ENCODE data around the gene MRC2.

The MRC2 gene

GRCh38 chr17:62637809-62638208 lies 10.3 kb downstream of the MRC2 start:
- no peak for DNase-seq (ENCODE audit: low read depth in 2 of 2)

DNA sequence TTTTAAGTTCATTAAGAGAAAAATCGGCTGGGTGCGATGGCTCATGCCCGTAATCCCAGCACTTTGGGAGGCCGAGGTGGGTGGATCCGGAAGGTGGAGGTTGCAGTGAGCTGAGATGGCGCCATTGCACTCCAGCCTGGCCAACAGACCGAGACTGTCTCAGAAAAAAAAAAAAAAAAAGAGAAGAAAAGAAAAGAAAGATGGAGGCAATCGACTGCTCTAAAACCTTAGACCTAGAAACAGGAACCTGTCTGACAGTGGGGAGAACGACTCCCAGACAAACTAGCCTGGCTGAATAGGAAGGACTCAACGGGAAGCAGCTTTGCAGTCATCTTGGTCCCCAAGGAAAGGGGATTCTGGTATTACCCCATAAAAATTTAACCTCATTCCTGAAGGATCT lies 13.7 kb downstream of the MRC2 start:
- no peak for DNase-seq (ENCODE audit: low read depth in 2 of 2)

GRCh38 chr17:62641951-62642350 lies 14.5 kb downstream of the MRC2 start:
- DNase-seq (ENCODE audit: low read depth in 2 of 2): no peak

GRCh38 chr17:62643496-62643895 lies 16.0 kb downstream of the MRC2 start:
- no peak for DNase-seq (ENCODE audit: low read depth in 2 of 2)

DNA sequence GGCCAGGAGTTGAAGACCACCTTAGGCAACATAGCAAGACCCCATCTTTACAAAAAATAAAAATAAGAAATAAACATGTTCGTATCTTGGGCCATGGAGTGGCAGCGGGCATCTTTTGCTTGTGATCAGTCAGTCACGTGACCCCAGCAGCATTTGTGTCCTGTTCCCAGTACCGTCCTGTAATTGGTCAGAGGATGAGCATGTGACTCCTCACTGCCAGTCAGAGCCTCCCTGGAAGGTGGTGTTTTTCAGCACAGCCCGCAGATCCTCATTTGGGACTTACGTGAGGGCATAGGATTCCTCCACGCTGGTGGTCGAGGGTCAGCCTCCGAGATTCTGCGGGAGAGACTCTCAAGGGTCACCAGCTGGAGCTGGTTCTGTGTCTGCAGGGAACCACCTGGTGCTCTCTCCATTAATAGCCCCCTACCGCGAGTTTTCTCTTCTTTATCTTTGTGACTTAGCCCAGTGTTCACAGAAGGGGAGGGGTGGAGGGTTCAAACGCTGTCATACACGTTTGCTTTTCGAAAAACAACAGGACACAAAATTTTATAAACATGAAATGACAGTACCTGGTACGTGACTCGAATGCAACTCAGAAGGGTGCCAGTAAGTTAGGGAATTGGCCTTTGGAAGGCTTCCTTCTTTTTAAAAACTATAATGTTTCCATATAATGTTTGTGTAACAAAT lies 17.2 kb downstream of the MRC2 start:
- DNase-seq (ENCODE audit: low read depth in 2 of 2): no peak

- no peak for DNase-seq (ENCODE audit: low read depth in 2 of 2)
Measured at GRCh38 chr17:62648251-62648955, 20.9 kb downstream of the MRC2 start.

DNA sequence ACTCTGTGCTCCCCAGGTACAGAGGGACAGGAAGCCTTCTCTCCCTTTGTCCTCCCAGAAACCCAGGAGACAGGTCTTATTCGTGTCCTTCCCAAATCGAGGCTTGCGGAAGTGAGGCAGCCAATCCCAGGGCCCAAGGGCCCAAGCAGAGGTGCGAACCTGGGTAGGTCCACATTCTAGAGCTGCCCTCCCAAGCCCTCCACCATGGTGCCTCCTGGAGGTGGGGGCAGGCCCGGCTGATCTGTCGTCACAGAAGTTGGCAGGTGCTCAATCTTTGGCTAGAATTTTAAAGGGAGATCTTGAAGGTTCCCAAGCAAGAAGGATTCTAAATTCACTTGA lies 21.5 kb downstream of the MRC2 start:
- DNase-seq (ENCODE audit: low read depth in 2 of 2): no peak

DNA sequence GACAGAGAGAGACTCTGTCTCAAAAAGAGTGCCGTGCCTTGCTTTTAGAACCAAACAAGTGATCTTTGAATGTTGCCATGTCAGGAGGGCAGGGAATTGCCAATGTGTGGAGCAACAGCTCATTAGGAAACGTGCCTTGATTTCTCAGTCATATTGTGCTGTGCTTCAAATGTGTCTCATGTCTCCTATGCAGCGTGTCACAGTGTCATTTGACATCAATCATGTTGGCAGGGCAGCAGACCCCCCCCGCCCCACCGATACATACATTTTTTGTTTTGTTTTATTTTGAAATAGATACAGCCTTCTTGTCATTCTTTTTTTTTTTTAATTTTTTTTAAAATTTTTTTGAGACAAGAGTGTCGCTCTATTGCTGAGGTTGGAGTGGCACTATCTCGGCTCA lies 22.1 kb downstream of the MRC2 start:
- no peak for DNase-seq (ENCODE audit: low read depth in 2 of 2)

- no peak for DNase-seq (ENCODE audit: low read depth in 2 of 2)
Measured at GRCh38 chr17:62650587-62650986, 23.1 kb downstream of the MRC2 start.

GRCh38 chr17:62652251-62653001 lies 25.0 kb downstream of the MRC2 start:
- peak in 1 of 2 donors; percentile 29 for DNase-seq (ENCODE audit: low read depth in 2 of 2)

- peak; percentile 82 to 86 for DNase-seq (ENCODE audit: low read depth in 2 of 2)
Measured at GRCh38 chr17:62653002-62653825, 25.7 kb downstream of the MRC2 start.

GRCh38 chr17:62653826-62654761 lies 26.6 kb downstream of the MRC2 start:
- no peak for DNase-seq (ENCODE audit: low read depth in 2 of 2)

DNA sequence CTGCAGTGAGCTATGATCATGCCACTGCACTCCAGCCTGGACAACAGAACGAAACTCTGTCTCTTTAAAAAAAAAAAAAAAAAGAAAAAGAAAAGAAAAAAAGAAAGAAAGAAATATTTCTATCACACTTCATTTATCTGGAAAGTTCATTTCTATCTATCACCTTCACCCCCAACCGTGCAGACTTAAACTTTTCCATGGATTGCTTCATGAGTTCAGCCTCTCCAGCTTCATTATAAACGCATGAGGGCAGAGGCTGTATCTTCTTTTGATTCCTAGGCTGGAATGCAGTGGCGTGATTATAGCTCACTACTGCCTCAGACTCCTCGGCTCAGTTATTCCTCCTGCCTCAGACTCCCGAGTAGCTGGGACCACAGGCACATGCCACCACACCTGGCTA lies 28.2 kb downstream of the MRC2 start:
- no peak for DNase-seq (ENCODE audit: low read depth in 2 of 2)

DNA sequence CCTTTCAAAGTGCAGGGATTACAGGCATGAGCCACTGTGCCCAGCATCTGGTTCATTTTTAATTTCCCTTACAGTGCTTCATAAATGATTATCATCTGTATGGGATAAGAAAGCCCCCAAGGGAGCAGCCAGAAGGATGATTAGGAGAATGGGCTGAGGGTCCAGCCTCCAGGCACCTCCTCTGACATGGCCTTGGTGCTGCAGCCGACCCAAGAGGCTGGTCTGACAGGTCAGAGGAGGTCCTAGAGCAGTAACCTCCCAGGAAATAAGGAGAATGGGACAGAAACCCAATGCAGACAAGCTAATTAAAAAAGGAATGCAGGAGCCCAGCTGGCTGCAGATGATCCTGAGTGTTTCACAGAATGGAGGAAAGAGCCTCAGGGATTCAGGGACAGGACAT lies 29.0 kb downstream of the MRC2 start:
- DNase-seq (ENCODE audit: low read depth in 2 of 2): no peak

GRCh38 chr17:62657145-62657665 lies 29.7 kb downstream of the MRC2 start:
- DNase-seq (ENCODE audit: low read depth in 2 of 2): no peak

- DNase-seq (ENCODE audit: low read depth in 2 of 2): no peak
Measured at GRCh38 chr17:62657690-62658089, 30.2 kb downstream of the MRC2 start.

GRCh38 chr17:62658136-62658920 lies 30.9 kb downstream of the MRC2 start:
- DNase-seq (ENCODE audit: low read depth in 2 of 2): no peak

GRCh38 chr17:62660629-62661118 lies 33.2 kb downstream of the MRC2 start:
- DNase-seq (ENCODE audit: low read depth in 2 of 2): no peak

- DNase-seq (ENCODE audit: low read depth in 2 of 2): no peak
Measured at GRCh38 chr17:62661337-62661736, 33.9 kb downstream of the MRC2 start.

GRCh38 chr17:62662855-62663254 lies 35.4 kb downstream of the MRC2 start:
- no peak for DNase-seq (ENCODE audit: low read depth in 2 of 2)

Data from stimulated activated CD8-positive, alpha-beta memory T cell treated with anti-CD3 and anti-CD28 coated beads, Interleukin-7, amount 100 ng/mL, for 4 hours (primary cell).